ENCODE results near the gene RABGAP1L. TPM values are rescaled to one million over a fixed set of nuclear protein-coding genes. Genes with fewer than 3 reads are reported as not detected.

The RABGAP1L gene
- total and polyA plus RNA-seq, 10 of the 15 experiments (the other 5 are each of a cell fraction or from before 2014, with no cell fraction given) = 5.8 to 194 (median 113) TPM

GRCh38 chr1:174308604-174309003 is 149.3 kb downstream of the RABGAP1L start:
- SMC1A ChIA-PET (ENCODE audit: uncharacterized antibody, unreplicated experiment) = no interaction called here
- intact Hi-C loops (cut with micrococcal nuclease; ENCODE audit: unreplicated experiment) = no loop called here

More at GRCh38 chr1:174308604-174309003, 149.3 kb downstream of the RABGAP1L start:
- no peaks in the 10 kb centered on the region for H3K4me1 ChIP-seq (ENCODE audit: control insufficient read depth, insufficient read depth, low read length)
- H3K9ac ChIP-seq (ENCODE audit: control insufficient read depth, insufficient read depth, low read length) = no peak overlapping the region
- no peaks in the 10 kb centered on the region for H3K36me3 ChIP-seq (ENCODE audit: control insufficient read depth in 2 of 2, insufficient read depth in 2 of 2, low read length in 1 of 2)
- no TSS peak for BruUV-seq (replicated peaks)
- ChIA-PET CTCF (no interaction called here), RAD21 (ENCODE audit: unreplicated experiment) (no interaction called here), POLR2A (no interaction called here)
- no peak overlapping the region for H2AFZ ChIP-seq (ENCODE audit: control insufficient read depth, low read depth, low read length)
- no peak overlapping the region for H3K4me3 ChIP-seq
- ATAC-seq = no peak
- H3K27ac ChIP-seq (ENCODE audit: control insufficient read depth, insufficient read depth) = no peak overlapping the region
- FAIRE-seq = no peak
- H4K20me1 ChIP-seq (ENCODE audit: control insufficient read depth, insufficient read depth) = no peaks in the 10 kb centered on the region
- no peaks in the 10 kb centered on the region for H3K27me3 ChIP-seq (replicated peaks in 1 of 2; ENCODE audit: control insufficient read depth in 2 of 2, insufficient read depth in 2 of 2, low read length in 1 of 2)
- TF ChIP-seq MTA3 (IDR thresholded peaks at IDR 0.05; ENCODE audit: borderline replicate concordance, low read length) = no peak
- no peak for TF ChIP-seq POLR2AphosphoS5 (IDR thresholded peaks at IDR 0.05; ENCODE audit: low read length)
- no peak for TF ChIP-seq ZNF207 (IDR thresholded peaks at IDR 0.05; ENCODE audit: borderline replicate concordance)
- no peak for TF ChIP-seq PKNOX1 (IDR thresholded peaks at IDR 0.05)
- TF ChIP-seq DPF2 (IDR thresholded peaks at IDR 0.05) = no peak
- no peak for TF ChIP-seq CEBPB (IDR thresholded peaks at IDR 0.05; ENCODE audit: borderline replicate concordance in 1 of 2, low read depth in 2 of 2, low read length in 2 of 2)
- no peak for TF ChIP-seq IKZF1 (conservative IDR thresholded peaks at IDR 0.05)
- TF ChIP-seq FOXK2 (IDR thresholded peaks at IDR 0.05) = no peak
- no peak for TF ChIP-seq ZSCAN29 (IDR thresholded peaks at IDR 0.05)
- TF ChIP-seq ZNF622 (IDR thresholded peaks at IDR 0.05) = no peak
- no peak for TF ChIP-seq RFX5 (IDR thresholded peaks at IDR 0.05; ENCODE audit: low read depth, low read length)
- TF ChIP-seq MLLT1 (IDR thresholded peaks at IDR 0.05) = no peak
- no peak for TF ChIP-seq MYC (IDR thresholded peaks at IDR 0.05; ENCODE audit: insufficient read depth, insufficient read length, insufficient replicate concordance, low read length, severe bottlenecking)
- TF ChIP-seq HCFC1 (IDR thresholded peaks at IDR 0.05; ENCODE audit: low read length) = no peak
- no peak for TF ChIP-seq SMARCA5 (IDR thresholded peaks at IDR 0.05)
- no peak for TF ChIP-seq ZNF687 (IDR thresholded peaks at IDR 0.05)
- TF ChIP-seq ZNF217 (IDR thresholded peaks at IDR 0.05) = no peak
- DNase-seq (ENCODE audit: low read depth, low spot score) = no peak
- in situ Hi-C loops (cut with MboI) = no loop called here
- no peak overlapping the region for H3K4me2 ChIP-seq (ENCODE audit: control insufficient read depth, insufficient read depth)
- H3K9me3 ChIP-seq (replicated peaks; ENCODE audit: control insufficient read depth, insufficient read depth, low read length) = peaks cover 6% of the 10 kb centered on the region
- no peaks in the 10 kb centered on the region for H3K79me2 ChIP-seq (ENCODE audit: control insufficient read depth, insufficient read depth, low read length)

Data from GM12878 (cell line).